Measurements from ENCODE around the gene ASB18.

- TF ChIP-seq EGR1 (IDR thresholded peaks at IDR 0.05) = no peak
- TF ChIP-seq YY1 (IDR thresholded peaks at IDR 0.05; ENCODE audit: low read depth) = no peak
- TF ChIP-seq EP300 (IDR thresholded peaks at IDR 0.05; ENCODE audit: borderline replicate concordance) = no peak
- TF ChIP-seq CREB1 (IDR thresholded peaks at IDR 0.05; ENCODE audit: low read depth) = no peak
- TF ChIP-seq FOXM1 (IDR thresholded peaks at IDR 0.05; ENCODE audit: borderline replicate concordance, low read depth) = no peak
- no peak for TF ChIP-seq NFIC (IDR thresholded peaks at IDR 0.05)
- TF ChIP-seq TAF1 (IDR thresholded peaks at IDR 0.05; ENCODE audit: low read depth) = no peak
- no peak for TF ChIP-seq TCF12 (IDR thresholded peaks at IDR 0.05; ENCODE audit: low read depth)
- TF ChIP-seq RAD21 (IDR thresholded peaks at IDR 0.05; ENCODE audit: low read depth) = no peak
Observed at GRCh38 chr2:236308855-236309668, 44.9 kb upstream of the ASB18 start.

All from Ishikawa (cell line).